ENCODE results near the gene ATL3.

ATL3 gene

GRCh38 chr11:63599211-63600122 lies 71.7 kb downstream of the ATL3 start:
- no peaks in the 10 kb centered on the region for H3K79me2 ChIP-seq (ENCODE audit: insufficient read depth, low read length)

GRCh38 chr11:63598556-63598955 lies 72.6 kb downstream of the ATL3 start:
- no peaks in the 10 kb centered on the region for H3K4me1 ChIP-seq (ENCODE audit: insufficient read depth, low read length)
- no peaks in the 10 kb centered on the region for H3K27me3 ChIP-seq (ENCODE audit: insufficient read depth, low read length, poor library complexity)
- no peaks in the 10 kb centered on the region for H3K79me2 ChIP-seq (ENCODE audit: insufficient read depth, low read length)
- no peak overlapping the region for H2AFZ ChIP-seq (ENCODE audit: low read depth, low read length)
- H3K4me2 ChIP-seq (ENCODE audit: insufficient read depth, low read length), result no peak overlapping the region
- no peak for TF ChIP-seq CTCF (IDR thresholded peaks at IDR 0.05; ENCODE audit: borderline replicate concordance, extremely low read depth, low read length, poor library complexity, severe bottlenecking)
- TF ChIP-seq EZH2 (IDR thresholded peaks at IDR 0.05; ENCODE audit: borderline replicate concordance, low read depth, low read length, severe bottlenecking), result no peak
- no peaks in the 10 kb centered on the region for H3K36me3 ChIP-seq (ENCODE audit: insufficient read depth, low read length)
- H3K9ac ChIP-seq (ENCODE audit: low read depth, low read length), result no peak overlapping the region
- H3K27ac ChIP-seq (ENCODE audit: low read length), result no peak overlapping the region
- no peaks in the 10 kb centered on the region for H3K9me3 ChIP-seq (ENCODE audit: insufficient read depth, low read length, severe bottlenecking)
- ATAC-seq (ENCODE audit: insufficient read depth, low read depth) (no peak), DNase-seq (no peak)
- H4K20me1 ChIP-seq (ENCODE audit: insufficient read depth, low read length), result no peaks in the 10 kb centered on the region
- H3K4me3 ChIP-seq (ENCODE audit: low read depth in 1 of 2, low read length in 2 of 2), result no peak overlapping the region

More at GRCh38 chr11:63599211-63600122, 71.7 kb downstream of the ATL3 start:
- Histone ChIP-seq H3K9me3 (ENCODE audit: insufficient read depth, low read length, severe bottlenecking) (no peaks in the 10 kb centered on the region), H3K27ac (ENCODE audit: low read length) (no peak overlapping the region), H2AFZ (ENCODE audit: low read depth, low read length) (no peak overlapping the region), H3K27me3 (ENCODE audit: insufficient read depth, low read length, poor library complexity) (no peaks in the 10 kb centered on the region), H3K4me2 (ENCODE audit: insufficient read depth, low read length) (no peak overlapping the region), H3K36me3 (ENCODE audit: insufficient read depth, low read length) (no peaks in the 10 kb centered on the region), H3K4me1 (ENCODE audit: insufficient read depth, low read length) (no peaks in the 10 kb centered on the region), H4K20me1 (ENCODE audit: insufficient read depth, low read length) (no peaks in the 10 kb centered on the region), H3K9ac (ENCODE audit: low read depth, low read length) (no peak overlapping the region), H3K4me3 (ENCODE audit: low read depth in 1 of 2, low read length in 2 of 2) (no peak overlapping the region)
- ATAC-seq (ENCODE audit: insufficient read depth, low read depth) (no peak), DNase-seq (no peak)
- TF ChIP-seq CTCF (IDR thresholded peaks at IDR 0.05; ENCODE audit: borderline replicate concordance, extremely low read depth, low read length, poor library complexity, severe bottlenecking), result no peak
- no peak for TF ChIP-seq EZH2 (IDR thresholded peaks at IDR 0.05; ENCODE audit: borderline replicate concordance, low read depth, low read length, severe bottlenecking)

- TF ChIP-seq CTCF (IDR thresholded peaks at IDR 0.05; ENCODE audit: borderline replicate concordance, extremely low read depth, low read length, poor library complexity, severe bottlenecking), result no peak
- no peak for TF ChIP-seq EZH2 (IDR thresholded peaks at IDR 0.05; ENCODE audit: borderline replicate concordance, low read depth, low read length, severe bottlenecking)
- no peak overlapping the region for H3K4me2 ChIP-seq (ENCODE audit: insufficient read depth, low read length)
- H4K20me1 ChIP-seq (ENCODE audit: insufficient read depth, low read length), result no peaks in the 10 kb centered on the region
- H3K9ac ChIP-seq (ENCODE audit: low read depth, low read length), result no peak overlapping the region
- H2AFZ ChIP-seq (ENCODE audit: low read depth, low read length), result no peak overlapping the region
- no peaks in the 10 kb centered on the region for H3K27me3 ChIP-seq (ENCODE audit: insufficient read depth, low read length, poor library complexity)
- DNase-seq (no peak), ATAC-seq (ENCODE audit: insufficient read depth, low read depth) (no peak)
- H3K27ac ChIP-seq (ENCODE audit: low read length), result no peak overlapping the region
- no peak overlapping the region for H3K4me3 ChIP-seq (ENCODE audit: low read depth in 1 of 2, low read length in 2 of 2)
- H3K4me1 ChIP-seq (ENCODE audit: insufficient read depth, low read length), result no peaks in the 10 kb centered on the region
- no peaks in the 10 kb centered on the region for H3K9me3 ChIP-seq (ENCODE audit: insufficient read depth, low read length, severe bottlenecking)
- H3K36me3 ChIP-seq (ENCODE audit: insufficient read depth, low read length), result no peaks in the 10 kb centered on the region
- H3K79me2 ChIP-seq (ENCODE audit: insufficient read depth, low read length), result no peaks in the 10 kb centered on the region
Measured at GRCh38 chr11:63595296-63595695, 75.9 kb downstream of the ATL3 start.
